CD4-positive, alpha-beta T cell (primary cell): ENCODE measurements around the gene TTN. TPM values are rescaled to one million over a fixed set of nuclear protein-coding genes. Genes with fewer than 3 reads are reported as not detected.

Source experiments
- ATAC-seq: fragments of 200-7000 bp; cut with Tn5 transposase; one replicate; pipeline ENCODE4 v1.10.0; 2022; ENCODE audit warnings: mild to moderate bottlenecking; ENCODE audit not compliant: poor library complexity
- CTCF ChIA-PET: fragments of 350-600 bp; sonication (Branson Sonifier 250); formaldehyde crosslinking; loops from one replicate; lab custom pipeline; 2021; ENCODE audit warnings: antibody characterized with exemption, inconsistent platforms; lab: Charles Lee
- POLR2A ChIA-PET: fragments of 350-600 bp; sonication (Branson Sonifier 250); formaldehyde crosslinking; loops from one replicate; lab custom pipeline; 2021; ENCODE audit warnings: antibody characterized with exemption, inconsistent platforms; lab: Charles Lee
- DNase-seq, 14 experiments: peaks; one replicate each; pipeline ENCODE4 v3.0.0-alpha.2; 2013 to 2020; ENCODE audit warnings: mixed read lengths in 2 of 14
- H3K27ac ChIP-seq, 2 donors: one replicate each; pipeline versions ENCODE4 v1.5.1 to v1.7.0; 2013; ENCODE audit warnings: low read length in 2 of 2, low read depth in 1 of 2, mild to moderate bottlenecking in 1 of 2
- H3K27me3 ChIP-seq, 2 experiments: 1 replicate in 1 of 2; 2 replicates in 1 of 2; pipeline versions ENCODE4 v1.6.1 to v1.7.0; 2013; ENCODE audit warnings: low read length in 2 of 2, control low read depth in 1 of 2, mild to moderate bottlenecking in 1 of 2, moderate library complexity in 1 of 2; ENCODE audit not compliant: insufficient read depth in 2 of 2, control insufficient read depth in 1 of 2
- H3K36me3 ChIP-seq: one replicate; pipeline ENCODE4 v1.6.1; 2013; ENCODE audit warnings: low read length, control low read depth; ENCODE audit not compliant: insufficient read depth
- H3K4me1 ChIP-seq: one replicate; pipeline ENCODE4 v1.6.1; 2013; ENCODE audit warnings: low read length, control low read depth; ENCODE audit not compliant: insufficient read depth
- H3K4me3 ChIP-seq: one replicate; pipeline ENCODE4 v1.5.1; 2013; ENCODE audit warnings: mild to moderate bottlenecking, low read length, moderate library complexity
- H3K9me3 ChIP-seq, 2 experiments: 1 replicate in 1 of 2; 2 replicates in 1 of 2; pipeline versions ENCODE4 v1.6.1 to v1.7.0; 2013; ENCODE audit warnings: low read length in 2 of 2, mild to moderate bottlenecking in 2 of 2, control low read depth in 1 of 2, moderate library complexity in 1 of 2; ENCODE audit not compliant: control insufficient read depth in 1 of 2, insufficient read depth in 1 of 2
- H3K27ac Mint-ChIP-seq: one replicate; pipeline ENCODE4 v1.8.0; 2020; ENCODE audit warnings: mixed read lengths
- H3K27me3 Mint-ChIP-seq: one replicate; pipeline ENCODE4 v1.8.0; 2021; ENCODE audit warnings: mixed read lengths
- H3K36me3 Mint-ChIP-seq: one replicate; pipeline ENCODE4 v1.8.0; 2021; ENCODE audit warnings: low read depth, mixed read lengths
- H3K4me1 Mint-ChIP-seq: one replicate; pipeline ENCODE4 v1.8.0; 2021; ENCODE audit warnings: low read depth, mixed read lengths
- H3K4me3 Mint-ChIP-seq: one replicate; pipeline ENCODE4 v1.8.0; 2020; ENCODE audit warnings: mild to moderate bottlenecking, mixed read lengths
- H3K9me3 Mint-ChIP-seq: one replicate; pipeline ENCODE4 v1.8.0; 2020; ENCODE audit warnings: mixed read lengths
- intact Hi-C, 2 experiments: fragments of 100-400 bp; cut with DNase I in 1 of 2; cut with micrococcal nuclease in 1 of 2; formaldehyde crosslinking; loops; one replicate each; pipeline versions ENCODE4 v1.15.1 to v1.9.0; 2023 to 2025; cut with DNase I, micrococcal nuclease
- total RNA-seq, 174 experiments: library from RNA in 2 of 174; stranded (reverse) in 2 of 174; gene quantifications; one replicate each; pipeline ENCODE4 v1.2.3 and lab custom pipeline; 2021 to 2026
- TF ChIP-seq, protein P1 (sequence below): fragments of 200-600 bp; IDR thresholded peaks from one replicate; pipeline ENCODE4 v1.8.0; 2022; ENCODE audit warnings: antibody characterized with exemption, mild to moderate bottlenecking

TTN gene
- total RNA-seq, 2 experiments from 2014 or later = 27.5 to 29.2 TPM

DNA sequence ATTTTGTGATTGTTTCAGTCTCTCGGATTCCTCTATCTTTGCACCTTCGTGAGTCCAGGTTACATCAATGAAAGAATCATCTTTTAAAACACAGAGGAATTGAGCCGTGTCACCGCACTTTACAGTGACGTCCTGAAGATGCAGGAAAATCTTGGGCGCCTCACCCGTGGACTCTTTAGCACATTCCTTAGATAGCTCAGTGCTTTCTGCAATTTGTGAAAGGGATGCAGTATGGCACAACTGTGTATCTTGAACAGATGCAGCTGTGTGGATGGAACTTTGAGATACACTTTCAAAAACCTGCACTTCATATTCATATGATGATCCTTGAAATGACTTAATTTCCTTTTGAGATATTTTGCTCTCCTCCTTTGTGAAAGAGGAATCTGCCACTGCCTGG, 50.9 kb downstream of the TTN start:
- no peaks in the 10 kb centered on the region for H3K4me1 ChIP-seq
- H3K27ac ChIP-seq = no peak overlapping the region
- Mint-ChIP-seq H3K27ac (no peak overlapping the region), H3K36me3 (peaks cover 55% of the 10 kb centered on the region), H3K4me3 (no peak overlapping the region), H3K9me3 (no peaks in the 10 kb centered on the region), H3K4me1 (no peaks in the 10 kb centered on the region), H3K27me3 (no peaks in the 10 kb centered on the region)
- no peak for ATAC-seq
- POLR2A ChIA-PET = no interaction called here
- no peaks in the 10 kb centered on the region for H3K36me3 ChIP-seq
- no peaks in the 10 kb centered on the region for H3K9me3 ChIP-seq
- H3K27me3 ChIP-seq = no peaks in the 10 kb centered on the region
- TF ChIP-seq, protein P1, sequence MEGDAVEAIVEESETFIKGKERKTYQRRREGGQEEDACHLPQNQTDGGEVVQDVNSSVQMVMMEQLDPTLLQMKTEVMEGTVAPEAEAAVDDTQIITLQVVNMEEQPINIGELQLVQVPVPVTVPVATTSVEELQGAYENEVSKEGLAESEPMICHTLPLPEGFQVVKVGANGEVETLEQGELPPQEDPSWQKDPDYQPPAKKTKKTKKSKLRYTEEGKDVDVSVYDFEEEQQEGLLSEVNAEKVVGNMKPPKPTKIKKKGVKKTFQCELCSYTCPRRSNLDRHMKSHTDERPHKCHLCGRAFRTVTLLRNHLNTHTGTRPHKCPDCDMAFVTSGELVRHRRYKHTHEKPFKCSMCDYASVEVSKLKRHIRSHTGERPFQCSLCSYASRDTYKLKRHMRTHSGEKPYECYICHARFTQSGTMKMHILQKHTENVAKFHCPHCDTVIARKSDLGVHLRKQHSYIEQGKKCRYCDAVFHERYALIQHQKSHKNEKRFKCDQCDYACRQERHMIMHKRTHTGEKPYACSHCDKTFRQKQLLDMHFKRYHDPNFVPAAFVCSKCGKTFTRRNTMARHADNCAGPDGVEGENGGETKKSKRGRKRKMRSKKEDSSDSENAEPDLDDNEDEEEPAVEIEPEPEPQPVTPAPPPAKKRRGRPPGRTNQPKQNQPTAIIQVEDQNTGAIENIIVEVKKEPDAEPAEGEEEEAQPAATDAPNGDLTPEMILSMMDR = no peak
- H3K4me3 ChIP-seq = no peak overlapping the region
- intact Hi-C loops = no loop called here
- DNase-seq = no peak
- CTCF ChIA-PET = no interaction called here

DNA sequence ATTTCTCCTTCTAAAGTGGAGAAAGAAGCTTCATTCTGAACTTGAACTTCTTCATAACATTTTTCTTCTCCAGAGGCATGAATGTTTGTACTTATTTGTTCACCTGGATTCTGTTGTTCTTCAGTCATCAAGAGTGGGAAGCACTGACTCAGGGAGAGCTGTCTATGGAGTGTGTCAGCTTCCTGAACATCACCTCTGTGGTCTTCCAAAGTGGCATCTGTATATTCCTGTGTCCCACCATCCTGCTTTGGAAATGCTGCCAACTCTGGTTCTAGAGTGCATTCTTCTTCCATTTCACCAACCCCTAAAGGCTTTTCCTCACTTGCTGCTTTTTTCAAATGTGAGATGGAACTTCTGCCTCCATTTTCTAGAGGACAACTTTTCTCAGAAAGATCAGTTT, 59.5 kb downstream of the TTN start:
- Mint-ChIP-seq H3K27ac (no peak overlapping the region), H3K27me3 (no peaks in the 10 kb centered on the region), H3K36me3 (peaks cover 49% of the 10 kb centered on the region), H3K4me1 (no peaks in the 10 kb centered on the region), H3K4me3 (no peak overlapping the region), H3K9me3 (no peaks in the 10 kb centered on the region)
- ATAC-seq (no peak), DNase-seq (no peak)
- Histone ChIP-seq H3K4me1 (no peaks in the 10 kb centered on the region), H3K27ac (no peak overlapping the region), H3K27me3 (no peaks in the 10 kb centered on the region), H3K36me3 (no peaks in the 10 kb centered on the region), H3K4me3 (no peak overlapping the region), H3K9me3 (no peaks in the 10 kb centered on the region)
- intact Hi-C loops = no loop called here
- TF ChIP-seq, protein P1 = no peak
- ChIA-PET POLR2A (no interaction called here), CTCF (no interaction called here)

DNA sequence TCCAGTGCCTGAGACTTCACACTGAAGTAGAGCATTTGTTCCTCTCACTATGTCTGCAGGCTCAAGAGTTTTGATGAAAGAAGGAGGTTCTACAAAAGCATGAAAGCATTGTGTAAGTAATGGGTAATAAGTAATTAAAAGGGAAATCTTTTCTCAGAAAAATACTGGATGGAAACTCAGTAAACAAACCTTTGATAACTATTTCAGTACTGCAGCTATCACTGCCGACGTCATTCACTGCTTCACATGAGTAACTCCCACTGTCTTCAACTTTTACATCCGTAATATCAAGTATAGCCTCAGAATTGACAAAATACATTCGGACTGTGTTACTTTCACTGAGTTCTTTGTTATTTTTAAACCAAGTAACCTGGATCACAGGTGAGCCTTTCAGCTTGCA, 72.7 kb downstream of the TTN start:
- Histone ChIP-seq H3K36me3 (peaks cover 3% of the 10 kb centered on the region), H3K9me3 (no peaks in the 10 kb centered on the region), H3K4me3 (no peak overlapping the region), H3K27me3 (no peaks in the 10 kb centered on the region), H3K4me1 (no peaks in the 10 kb centered on the region), H3K27ac (no peak overlapping the region)
- no peak for ATAC-seq
- H3K27ac Mint-ChIP-seq = no peak overlapping the region
- TF ChIP-seq, protein P1 = no peak
- intact Hi-C loops = no loop called here
- no peaks in the 10 kb centered on the region for H3K9me3 Mint-ChIP-seq
- no peaks in the 10 kb centered on the region for H3K27me3 Mint-ChIP-seq
- peaks cover 58% of the 10 kb centered on the region for H3K36me3 Mint-ChIP-seq
- POLR2A ChIA-PET = no interaction called here
- CTCF ChIA-PET = no interaction called here
- H3K4me1 Mint-ChIP-seq = no peaks in the 10 kb centered on the region
- no peak for DNase-seq
- no peak overlapping the region for H3K4me3 Mint-ChIP-seq
